IMR-90 (cell line): Measurements from ENCODE around the gene EIF4A2. TPM values are rescaled to one million over a fixed set of nuclear protein-coding genes. Genes with fewer than 3 reads are reported as not detected.

Experiments
- ATAC-seq: fragments of 200-7000 bp; cut with Tn5 transposase; 2 replicates; pipeline ENCODE4 v1.9.1; 2020; ENCODE audit warnings: low read depth, mild to moderate bottlenecking, moderate library complexity
- BruUV-seq: library from RNA; stranded (reverse); fragments of 400-500 nt; replicated peaks from 2 replicates; lab custom pipeline; 2021; lab: Mats Ljungman, UMichigan
- CTCF ChIA-PET: fragments of 300-600 bp; formaldehyde crosslinking; extraction: SDS; loops from one replicate; lab custom pipeline; 2021; ENCODE audit warnings: antibody characterized with exemption; lab: Yijun Ruan, JAX
- POLR2A ChIA-PET: fragments of 300-600 bp; sonication (Branson Sonifier 250); formaldehyde crosslinking; loops from one replicate; lab custom pipeline; 2022; ENCODE audit warnings: antibody characterized with exemption; ENCODE audit not compliant: unreplicated experiment; lab: Charles Lee
- DNase-seq: peaks from one replicate; pipeline ENCODE4 v3.0.0; 2013
- H2AFZ ChIP-seq: replicated peaks from 2 replicates; pipeline ENCODE3; 2013; ENCODE audit warnings: low read length, mild to moderate bottlenecking; ENCODE audit not compliant: poor library complexity
- H2AK5ac ChIP-seq: 2 replicates; pipeline ENCODE4 v1.6.1; 2013; ENCODE audit warnings: low read depth, low read length, inconsistent platforms
- H2AK9ac ChIP-seq: replicated peaks from 2 replicates; pipeline ENCODE3; 2013; ENCODE audit warnings: mild to moderate bottlenecking, low read depth, low read length, moderate library complexity; ENCODE audit not compliant: poor library complexity
- H2BK120ac ChIP-seq: 2 replicates; pipeline ENCODE4 v1.6.1; 2013; ENCODE audit warnings: low read depth, low read length, inconsistent platforms
- H2BK15ac ChIP-seq: 3 replicates; pipeline ENCODE4 v1.6.1; 2013; ENCODE audit warnings: low read depth, low read length, inconsistent platforms
- H2BK20ac ChIP-seq: 2 replicates; pipeline ENCODE4 v1.6.1; 2013; ENCODE audit warnings: low read depth, mild to moderate bottlenecking, inconsistent platforms, low read length, moderate library complexity
- H2BK5ac ChIP-seq: 2 replicates; pipeline ENCODE4 v1.6.1; 2013; ENCODE audit warnings: mild to moderate bottlenecking, low read depth, low read length, inconsistent platforms; ENCODE audit not compliant: poor library complexity, severe bottlenecking
- H3K14ac ChIP-seq: replicated peaks from 2 replicates; pipeline ENCODE4 v1.6.1; 2013; ENCODE audit warnings: low read depth, low read length, inconsistent platforms
- H3K18ac ChIP-seq: 2 replicates; pipeline ENCODE4 v1.6.1; 2013; ENCODE audit warnings: low read depth, low read length, control low read depth
- H3K23ac ChIP-seq: 2 replicates; pipeline ENCODE4 v1.6.1; 2013; ENCODE audit warnings: low read depth, low read length, inconsistent platforms
- H3K27ac ChIP-seq: 2 replicates; pipeline ENCODE4 v1.5.1; 2013; ENCODE audit warnings: mild to moderate bottlenecking, control low read depth, low read length; ENCODE audit not compliant: insufficient read depth
- H3K27me3 ChIP-seq: 2 replicates; pipeline ENCODE4 v1.6.1; 2013; ENCODE audit warnings: low read length; ENCODE audit not compliant: control insufficient read depth, insufficient read depth
- H3K36me3 ChIP-seq: 2 replicates; pipeline ENCODE4 v1.6.1; 2013; ENCODE audit warnings: low read length, mixed read lengths; ENCODE audit not compliant: control insufficient read depth, insufficient read depth
- H3K4ac ChIP-seq: 2 replicates; pipeline ENCODE4 v1.6.1; 2013; ENCODE audit warnings: low read depth, low read length, inconsistent platforms
- H3K4me1 ChIP-seq: 2 replicates; pipeline ENCODE4 v1.6.1; 2013; ENCODE audit warnings: low read length, mixed read lengths; ENCODE audit not compliant: control insufficient read depth, insufficient read depth
- H3K4me2 ChIP-seq: 2 replicates; pipeline ENCODE4 v1.6.1; 2013; ENCODE audit warnings: low read depth, mild to moderate bottlenecking, control low read depth, low read length, moderate library complexity
- H3K4me3 ChIP-seq: 2 replicates; pipeline ENCODE4 v1.5.1; 2013; ENCODE audit warnings: low read depth, mild to moderate bottlenecking, control low read depth, low read length, moderate library complexity; ENCODE audit not compliant: insufficient read depth
- H3K56ac ChIP-seq: 2 replicates; pipeline ENCODE4 v1.6.1; 2013; ENCODE audit warnings: low read length, inconsistent platforms; ENCODE audit not compliant: insufficient read depth; ENCODE audit errors: extremely low read depth
- H3K79me1 ChIP-seq, 2 experiments: 2 replicates each; pipeline ENCODE4 v1.6.1; 2013; ENCODE audit warnings: low read length in 2 of 2, inconsistent platforms in 1 of 2, low read depth in 1 of 2
- H3K9ac ChIP-seq: 2 replicates; pipeline ENCODE4 v1.6.1; 2013; ENCODE audit warnings: low read depth, low read length, control low read depth
- H3K9me1 ChIP-seq: 2 replicates; pipeline ENCODE4 v1.6.1; 2013; ENCODE audit warnings: low read length, inconsistent platforms; ENCODE audit not compliant: insufficient read depth
- H3K9me3 ChIP-seq: 2 replicates; pipeline ENCODE4 v1.6.1; 2013; ENCODE audit warnings: low read length; ENCODE audit not compliant: control insufficient read depth, insufficient read depth
- H4K20me1 ChIP-seq: 2 replicates; pipeline ENCODE4 v1.6.1; 2013; ENCODE audit warnings: low read length, inconsistent platforms; ENCODE audit not compliant: insufficient read depth
- H4K5ac ChIP-seq: 2 replicates; pipeline ENCODE4 v1.6.1; 2013; ENCODE audit warnings: mild to moderate bottlenecking, low read depth, low read length, control low read depth
- H4K8ac ChIP-seq, 2 experiments: 2 replicates each; pipeline ENCODE4 v1.6.1; 2013; ENCODE audit warnings: low read depth in 2 of 2, low read length in 2 of 2, control low read depth in 1 of 2, inconsistent platforms in 1 of 2
- H4K91ac ChIP-seq: 2 replicates; pipeline ENCODE4 v1.6.1; 2013; ENCODE audit warnings: low read depth, low read length, inconsistent platforms; ENCODE audit not compliant: insufficient read depth
- CEBPB ChIP-seq: IDR thresholded peaks from 2 replicates; pipeline ENCODE4 v1.6.1; 2012; ENCODE audit warnings: low read depth, low read length, improper control_type of control experiment
- CTCF ChIP-seq: conservative IDR thresholded peaks from 2 replicates; pipeline ENCODE4 v1.5.1; 2012; ENCODE audit warnings: mild to moderate bottlenecking, low read depth, low read length, improper control_type of control experiment
- ELK1 ChIP-seq: fragments of 150-350 bp; IDR thresholded peaks from 2 replicates; pipeline ENCODE4 v1.6.1; 2016; ENCODE audit warnings: low read depth, mild to moderate bottlenecking, low read length, moderate library complexity, borderline replicate concordance
- MAFK ChIP-seq: IDR thresholded peaks from 2 replicates; pipeline ENCODE4 v1.6.1; 2012; ENCODE audit warnings: low read depth, low read length, improper control_type of control experiment
- MAZ ChIP-seq: IDR thresholded peaks from 2 replicates; pipeline ENCODE4 v1.6.1; 2012; ENCODE audit warnings: low read depth, mild to moderate bottlenecking, low read length, improper control_type of control experiment, moderate library complexity, borderline replicate concordance
- POLR2A ChIP-seq: IDR thresholded peaks from 2 replicates; pipeline ENCODE4 v1.6.1; 2012; ENCODE audit warnings: mild to moderate bottlenecking, low read depth, low read length
- RAD21 ChIP-seq: IDR thresholded peaks from 2 replicates; pipeline ENCODE4 v1.6.1; 2012; ENCODE audit warnings: low read length, improper control_type of control experiment
- RFX5 ChIP-seq: IDR thresholded peaks from 2 replicates; pipeline ENCODE4 v1.8.0; 2012; ENCODE audit warnings: low read depth, mild to moderate bottlenecking, low read length, moderate library complexity
- SMC3 ChIP-seq: fragments of 150-350 bp; IDR thresholded peaks from 2 replicates; pipeline ENCODE4 v1.6.1; 2016; ENCODE audit warnings: low read depth, mild to moderate bottlenecking, antibody characterized with exemption, low read length, moderate library complexity
- WGBS, 2 experiments: methylation state at CpG; one replicate each; pipeline versions ENCODE4 v1.1.5 to v1.1.7; 2013; ENCODE audit warnings: missing lambda C conversion rate in 2 of 2; ENCODE audit not compliant: insufficient read length in 1 of 2; ENCODE audit errors: extremely low coverage in 2 of 2; 5-methylcytosine and 5-hydroxymethylcytosine counted together
- dilution Hi-C: fragments of 300-500 bp; cut with HindIII; formaldehyde crosslinking; loops from one replicate; pipeline ENCODE4 v1.14.3; 2018; ENCODE audit warnings: low sequenced_read_pairs; ENCODE audit not compliant: unreplicated experiment
- in situ Hi-C: fragments of 300-500 bp; cut with MboI; formaldehyde crosslinking; loops from 3 replicates; pipeline ENCODE4 v1.14.3; 2019; ENCODE audit warnings: low sequenced_read_pairs, inconsistent platforms, mixed read lengths
- intact Hi-C: fragments of 100-400 bp; cut with micrococcal nuclease; formaldehyde crosslinking; loops from 2 replicates; pipeline ENCODE4 v1.10.0; 2022
- polyA plus RNA-seq, 3 experiments: library from polyadenylated mRNA; depleted of rRNA; stranded (reverse); fragments of >200 nt; gene quantifications; 2 replicates each; pipeline ENCODE4 v1.2.3, GENCODE V29; 2012; ENCODE audit warnings: low replicate concordance in 1 of 3
- total RNA-seq: library from RNA; depleted of rRNA; stranded (reverse); fragments of >200 nt; gene quantifications from 2 replicates; pipeline ENCODE4 v1.2.3, GENCODE V29; 2012

The EIF4A2 gene
- total and polyA plus RNA-seq, 2 of the 4 experiments (the other 2 are of a cell fraction) = 310 to 320 TPM

GRCh38 chr3:186821429-186822387 lies 38.3 kb downstream of the EIF4A2 start:
- 93% methylated on average over 2 of the region's 11 CpGs; no CpG with 5 or more reads in 1 of the 2 experiments for WGBS, 2 experiments
- peaks cover 15% of the 10 kb centered on the region for H3K4me1 ChIP-seq
- H3K14ac ChIP-seq = peak overlapping the region; percentile 75; the same call in 1 of the 2 replicates
- no peak overlapping the region; the same call in 1 of the 2 replicates for H3K23ac ChIP-seq
- H4K8ac ChIP-seq = peak overlapping the region; percentile 59 to 96; a peak in 3 of 4 replicates
- no peaks in the 10 kb centered on the region; the same call in 1 of the 2 replicates for H3K9me1 ChIP-seq
- H3K27me3 ChIP-seq = no peaks in the 10 kb centered on the region
- H2BK15ac ChIP-seq = peak overlapping the region; percentile 98; the same call in 2 of the 3 replicates
- H2AK5ac ChIP-seq = peak overlapping the region; percentile 63; the same call in 1 of the 2 replicates
- H3K4me2 ChIP-seq = peak overlapping the region; percentile 95
- H3K27ac ChIP-seq = peak overlapping the region; percentile 98
- DNase-seq (peak; percentile 83), ATAC-seq (peak; percentile 69)
- peak overlapping the region; percentile 81 for H3K18ac ChIP-seq
- peak overlapping the region; percentile 35; the same call in 1 of the 2 replicates for H3K4me3 ChIP-seq
- peaks cover 0 to 11% of the 10 kb centered on the region in 2 experiments; a peak in 2 of 4 replicates for H3K79me1 ChIP-seq
- peak overlapping the region; percentile 95 for H2BK120ac ChIP-seq
- TF ChIP-seq CEBPB (no peak), ELK1 (no peak), MAFK (no peak), RAD21 (peak; percentile 73), POLR2A (no peak), MAZ (no peak), CTCF (peak; percentile 77), RFX5 (no peak), SMC3 (peak; percentile 54; the same call in 1 of the 2 replicates)
- in situ Hi-C loops (loop anchor here (5.0 to 25.0 kb wide), 2 partner anchors 204 to 834 kb away; no protein-coding TSS in a partner anchor), dilution Hi-C loops (no loop called here), intact Hi-C loops (loop anchor here (1.0 to 10.0 kb wide), 4 partner anchors 29 to 557 kb away; partner anchors contain the start of gene TBCCD1)
- peak overlapping the region; percentile 84 for H3K9ac ChIP-seq
- no TSS peak for BruUV-seq
- peak overlapping the region; percentile 87 for H2AFZ ChIP-seq
- no peaks in the 10 kb centered on the region for H3K9me3 ChIP-seq
- H3K56ac ChIP-seq = peak overlapping the region; percentile 75; the same call in 1 of the 2 replicates
- POLR2A ChIA-PET = no interaction called here
- peak overlapping the region; percentile 90 for H4K5ac ChIP-seq
- no peaks in the 10 kb centered on the region for H3K36me3 ChIP-seq
- H2BK5ac ChIP-seq = peak overlapping the region; percentile 91
- CTCF ChIA-PET = interaction anchor here (0.5 to 2.2 kb wide), 13 partner anchors 9 to 389 kb away, joined by 3 to 28 read pairs (median 4); no protein-coding TSS in a partner anchor
- H3K4ac ChIP-seq = peak overlapping the region; percentile 86
- peak overlapping the region; percentile 95 for H2BK20ac ChIP-seq
- peak overlapping the region; percentile 91 for H4K91ac ChIP-seq
- no peaks in the 10 kb centered on the region for H4K20me1 ChIP-seq
- no peak overlapping the region for H2AK9ac ChIP-seq
